AML-193 (cell line): ENCODE measurements around the gene MRPL53.

Source experiments
- DNase-seq, 2 experiments: peaks; one replicate each; lab custom pipeline; 2025; lab: John Stamatoyannopoulos, UW

Gene MRPL53

GRCh38 chr2:74472086-74472944 lies at the start of gene MRPL53:
MRPL53 (minus strand) TSS chr2:74472680; CDS start chr2:74472660, 20 bp downstream.
- DNase-seq, result peak; percentile 82 to 83

- DNase-seq, result no peak
These were observed 44.2 kb upstream of the MRPL53 start for GRCh38 chr2:74516650-74517049.

- DNase-seq, result no peak
These were observed 43.6 kb upstream of the MRPL53 start for GRCh38 chr2:74515981-74516633.

GRCh38 chr2:74515271-74515980 lies 42.9 kb upstream of the MRPL53 start:
- no peak for DNase-seq

GRCh38 chr2:74514368-74515270 lies 42.1 kb upstream of the MRPL53 start, which contains the start of gene TLX2:
TLX2 (plus strand) TSS chr2:74514450; CDS start chr2:74514807, 357 bp downstream.
- no peak for DNase-seq

- no peak for DNase-seq
These were observed 41.3 kb upstream of the MRPL53 start for GRCh38 chr2:74513605-74514367.

- no peak for DNase-seq
These were observed 40.5 kb upstream of the MRPL53 start for GRCh38 chr2:74512744-74513604.

GRCh38 chr2:74511104-74511989 lies 38.9 kb upstream of the MRPL53 start:
- no peak for DNase-seq

GRCh38 chr2:74510272-74510671 lies 37.8 kb upstream of the MRPL53 start:
- DNase-seq, result no peak

- DNase-seq, result no peak
These were observed 35.5 kb upstream of the MRPL53 start for GRCh38 chr2:74507926-74508520.

GRCh38 chr2:74507145-74507925 lies 34.9 kb upstream of the MRPL53 start, which contains the start of gene PCGF1:
PCGF1 (minus strand) TSS chr2:74507695; CDS start chr2:74507668, 27 bp downstream.
- DNase-seq, result peak; percentile 90 to 91

- DNase-seq, result no peak
These were observed 33.2 kb upstream of the MRPL53 start for GRCh38 chr2:74505448-74506246.

- no peak for DNase-seq
These were observed 32.1 kb upstream of the MRPL53 start for GRCh38 chr2:74504591-74504990.

- no peak for DNase-seq
These were observed 31.3 kb upstream of the MRPL53 start for GRCh38 chr2:74503506-74504475.
